HG02588 (cell line): ENCODE measurements around the gene SLIT3.

Experiments used
- ATAC-seq: cut with Tn5 transposase; IDR thresholded peaks from one replicate; pipeline ENCODE4 v1.9.1; 2021; ENCODE audit warnings: mild to moderate bottlenecking, moderate library complexity; ENCODE audit not compliant: unreplicated experiment

Gene SLIT3

DNA sequence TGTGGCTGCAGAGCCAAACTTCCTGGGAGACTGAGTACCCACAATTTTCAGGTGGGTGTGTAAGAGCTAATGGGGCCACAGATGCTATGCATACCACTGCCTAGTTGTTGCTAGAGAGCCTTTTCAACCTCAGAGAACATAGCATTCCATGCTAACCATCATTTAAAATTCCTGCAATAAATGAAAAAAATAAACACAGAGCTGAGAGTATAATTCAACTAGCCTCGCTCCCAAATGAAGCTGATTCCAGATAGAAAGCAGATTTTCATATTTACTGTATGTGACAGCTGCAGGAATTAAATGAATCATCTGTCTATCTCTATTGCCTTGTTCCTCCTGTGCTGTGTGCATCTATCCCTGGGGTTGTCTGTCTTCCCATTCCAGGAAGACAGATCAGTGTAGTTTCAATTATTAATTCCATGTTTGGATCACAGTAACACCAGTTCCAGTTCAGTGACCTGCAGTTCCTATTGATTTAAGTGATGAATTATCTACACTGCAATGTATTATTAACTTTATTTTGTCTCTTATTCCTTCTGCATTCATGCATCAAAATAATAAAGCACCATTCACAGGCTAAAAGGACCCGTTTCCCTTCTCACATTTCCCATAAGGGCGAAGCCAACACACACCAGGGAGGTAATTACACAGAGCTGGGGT is 324.5 kb downstream of the SLIT3 start:
- no peak for ATAC-seq

DNA sequence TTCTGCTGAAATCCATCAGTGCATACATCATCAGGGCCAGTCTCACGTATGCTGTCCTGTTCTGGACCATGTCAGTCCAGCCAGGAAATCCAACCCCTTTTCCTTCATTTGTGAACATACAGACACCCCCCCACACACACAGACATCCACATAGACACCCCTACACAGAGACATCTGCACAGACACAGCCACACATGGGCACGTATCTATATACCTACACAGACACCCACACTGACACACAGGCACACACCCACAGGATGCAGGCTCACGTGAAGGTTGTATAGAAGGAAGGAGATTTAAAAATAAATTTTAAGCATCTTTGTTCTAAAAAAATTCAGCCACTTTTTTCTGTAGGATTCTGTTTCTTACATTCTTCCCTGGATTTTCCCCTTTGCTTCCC is 325.6 kb downstream of the SLIT3 start:
- ATAC-seq: no peak

GRCh38 chr5:168974082-168974481 is 326.9 kb downstream of the SLIT3 start:
- ATAC-seq: no peak

- no peak for ATAC-seq
Measured at GRCh38 chr5:168972731-168973130, 328.2 kb downstream of the SLIT3 start.

DNA sequence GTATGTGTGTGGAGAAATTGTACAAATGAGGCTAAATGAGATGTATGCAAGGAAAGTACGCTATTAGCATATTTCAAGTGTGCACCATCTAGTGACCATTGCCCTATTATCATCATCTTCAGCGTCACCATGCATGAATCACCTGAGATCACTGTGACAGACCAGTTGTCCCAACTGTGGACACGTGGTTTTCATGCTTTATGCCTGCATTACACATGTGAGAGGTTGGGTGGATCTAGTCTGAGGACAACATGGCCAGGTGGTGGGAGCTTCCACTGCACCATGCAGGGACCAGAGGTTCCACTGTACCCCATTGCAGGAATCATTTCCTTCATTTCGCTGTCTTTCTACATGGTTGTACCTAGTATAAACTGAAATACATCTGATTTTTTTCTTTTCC is 329.8 kb downstream of the SLIT3 start:
- ATAC-seq: no peak

GRCh38 chr5:168969326-168969886 is 331.5 kb downstream of the SLIT3 start:
- ATAC-seq: no peak

- ATAC-seq: no peak
Measured at GRCh38 chr5:168967882-168968620, 332.9 kb downstream of the SLIT3 start.

GRCh38 chr5:168965638-168966037 is 335.3 kb downstream of the SLIT3 start:
- ATAC-seq: no peak

- no peak for ATAC-seq
Measured at GRCh38 chr5:168964182-168964581, 336.8 kb downstream of the SLIT3 start.

- ATAC-seq: no peak
Measured at GRCh38 chr5:168962306-168962705, 338.6 kb downstream of the SLIT3 start.

DNA sequence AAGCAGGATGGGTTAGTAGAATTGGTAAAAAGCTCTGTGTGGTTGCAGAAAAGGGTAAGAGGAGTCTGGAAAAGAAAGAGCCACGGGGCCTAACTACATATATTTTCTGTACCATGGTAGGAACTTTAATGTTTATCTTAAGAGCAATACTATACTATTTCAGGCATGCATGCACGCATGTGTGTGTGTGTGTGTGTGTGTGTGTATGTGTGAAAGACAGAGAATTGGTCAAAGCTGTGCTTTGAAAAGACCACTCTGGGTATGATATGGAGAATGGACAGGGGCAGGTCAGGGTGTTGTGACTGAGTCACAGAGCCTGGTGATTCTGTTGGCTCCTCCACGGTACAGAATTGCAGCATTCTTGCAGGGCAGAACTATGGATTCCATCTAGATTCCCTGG is 339.3 kb downstream of the SLIT3 start:
- ATAC-seq: no peak

DNA sequence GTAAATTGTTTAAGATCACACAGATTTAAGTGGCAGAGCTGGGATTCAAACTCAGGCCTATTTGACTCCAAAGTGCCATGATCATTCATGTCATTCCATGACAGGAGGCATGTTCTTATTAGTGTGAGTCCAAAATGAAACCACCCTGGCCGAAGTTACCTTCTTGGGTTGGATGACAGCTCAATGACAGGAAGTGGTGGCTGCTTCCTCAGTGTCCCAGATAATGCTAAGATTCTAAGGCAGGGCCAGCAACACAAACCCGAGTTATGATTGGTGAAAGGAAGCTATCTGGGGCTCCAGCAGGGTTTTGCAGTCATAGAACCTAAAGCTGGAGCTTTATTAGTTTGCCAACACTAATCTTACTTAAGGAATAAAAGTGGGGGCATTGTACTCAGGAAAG is 340.4 kb downstream of the SLIT3 start:
- no peak for ATAC-seq

- no peak for ATAC-seq
Measured at GRCh38 chr5:168953351-168953750, 347.6 kb downstream of the SLIT3 start.

- no peak for ATAC-seq
Measured at GRCh38 chr5:168952196-168952595, 348.7 kb downstream of the SLIT3 start.

DNA sequence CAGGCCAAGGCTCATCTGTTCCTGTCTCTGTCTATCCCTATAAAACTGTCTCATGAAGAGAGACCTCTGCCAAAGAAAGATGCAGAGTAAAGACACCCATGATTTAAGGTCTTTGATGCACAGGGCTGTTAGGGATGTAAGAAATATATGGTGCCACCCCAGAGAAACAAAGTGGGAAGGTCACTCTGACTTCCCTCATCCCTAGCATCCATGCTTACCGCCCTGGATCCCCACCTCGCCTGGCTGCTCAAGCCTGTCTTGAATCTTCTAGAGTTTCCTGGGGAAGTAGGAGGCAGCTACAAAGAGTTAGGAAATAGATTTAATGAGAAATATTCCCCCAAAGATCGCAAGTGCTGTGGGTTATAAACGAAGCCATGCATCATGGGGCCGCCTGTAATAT is 349.2 kb downstream of the SLIT3 start:
- ATAC-seq: no peak

DNA sequence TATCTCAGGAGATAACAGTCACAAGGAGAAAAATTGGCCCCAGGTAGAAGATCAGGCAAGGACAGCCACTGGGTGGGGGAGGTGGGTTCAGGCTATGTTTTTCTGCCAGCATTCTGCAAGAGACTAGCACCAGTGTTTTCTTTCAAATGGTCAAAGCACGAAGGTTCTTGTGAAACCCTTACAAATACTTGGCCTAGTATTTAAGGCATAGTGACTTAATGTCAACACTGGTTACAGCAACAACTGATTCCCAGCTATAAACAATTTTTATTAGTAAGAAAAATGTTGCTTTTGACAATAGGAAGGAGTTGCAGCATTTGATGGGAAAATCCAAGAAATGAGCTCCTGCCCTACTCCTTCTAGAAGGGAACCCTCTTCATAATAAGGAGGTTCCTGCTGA is 349.6 kb downstream of the SLIT3 start:
- ATAC-seq: no peak

GRCh38 chr5:168950241-168950951 is 350.5 kb downstream of the SLIT3 start:
- peak; percentile 48 for ATAC-seq

GRCh38 chr5:168948746-168949145 is 352.2 kb downstream of the SLIT3 start:
- ATAC-seq: no peak

- ATAC-seq: peak; percentile 64
Measured at GRCh38 chr5:168947212-168947868, 353.6 kb downstream of the SLIT3 start.

DNA sequence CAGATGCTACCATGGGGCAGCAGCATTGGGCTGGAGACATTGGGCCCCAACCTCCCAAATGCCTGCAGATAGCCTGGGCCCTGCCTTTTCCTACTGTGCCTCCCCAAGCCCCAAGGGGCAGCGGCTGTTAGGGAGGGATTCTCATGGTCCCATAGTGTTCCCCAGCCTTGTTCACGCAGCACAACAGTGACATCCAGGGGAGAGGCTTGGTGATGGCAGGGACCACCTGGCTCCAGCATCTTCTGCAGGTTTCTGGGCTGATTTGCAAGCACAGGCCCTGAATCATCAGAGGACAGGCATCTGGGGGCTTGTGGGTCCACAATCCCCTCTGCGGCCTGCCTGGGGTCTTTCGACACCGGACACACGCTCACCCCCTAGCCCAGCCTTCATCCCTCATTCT is 354.6 kb downstream of the SLIT3 start:
- ATAC-seq: no peak

- ATAC-seq: no peak
Measured at GRCh38 chr5:168944004-168944403, 356.9 kb downstream of the SLIT3 start.
